ENCODE measurements around the gene PRKAA1. TPM values are rescaled to one million over a fixed set of nuclear protein-coding genes. Genes with fewer than 3 reads are reported as not detected.
A peak's percentile ranks its signal among the peaks of the same experiment; 100 is the strongest.
"Not testable (repeated sequence)": the region's sequence is repeated elsewhere in the genome, so short reads cannot be mapped to it uniquely, and the experiment has no call there.

PRKAA1 gene
- polyA plus RNA-seq, 1 of the 3 experiments (the other 2 are of a cell fraction), result 23.2 TPM

DNA sequence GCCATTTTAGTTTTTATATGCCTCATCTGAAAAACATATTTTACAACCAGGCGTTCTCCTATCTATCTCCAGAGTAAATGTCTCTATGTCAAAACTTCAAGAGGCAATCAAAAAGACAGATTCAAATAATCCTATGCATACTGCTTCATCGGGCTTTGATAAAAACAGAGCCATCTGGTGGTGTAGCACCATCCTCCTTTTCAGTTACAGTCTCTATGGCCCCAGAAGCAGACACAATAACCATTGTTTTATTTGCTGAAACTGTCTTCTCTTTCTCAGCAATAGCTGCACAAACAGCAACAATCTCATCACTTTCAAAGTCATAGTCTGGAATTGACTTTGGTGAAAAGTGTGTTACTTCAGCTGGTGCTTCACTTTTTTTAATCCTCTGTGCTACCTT lies 82.2 kb downstream of the PRKAA1 start:
- H3K9me2 ChIP-seq, result no peaks in the 10 kb centered on the region
- ChIA-PET CTCF (interaction anchor here (1.3 to 2.1 kb wide), 2 partner anchors 11 to 19 kb away, joined by 3 to 7 read pairs; no protein-coding TSS in a partner anchor), POLR2A (no interaction called here)
- TF ChIP-seq, protein P1, sequence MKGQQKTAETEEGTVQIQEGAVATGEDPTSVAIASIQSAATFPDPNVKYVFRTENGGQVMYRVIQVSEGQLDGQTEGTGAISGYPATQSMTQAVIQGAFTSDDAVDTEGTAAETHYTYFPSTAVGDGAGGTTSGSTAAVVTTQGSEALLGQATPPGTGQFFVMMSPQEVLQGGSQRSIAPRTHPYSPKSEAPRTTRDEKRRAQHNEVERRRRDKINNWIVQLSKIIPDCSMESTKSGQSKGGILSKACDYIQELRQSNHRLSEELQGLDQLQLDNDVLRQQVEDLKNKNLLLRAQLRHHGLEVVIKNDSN (IDR thresholded peaks at IDR 0.05; ENCODE audit: borderline replicate concordance, low read depth), result no peak
- TF ChIP-seq, protein P2, sequence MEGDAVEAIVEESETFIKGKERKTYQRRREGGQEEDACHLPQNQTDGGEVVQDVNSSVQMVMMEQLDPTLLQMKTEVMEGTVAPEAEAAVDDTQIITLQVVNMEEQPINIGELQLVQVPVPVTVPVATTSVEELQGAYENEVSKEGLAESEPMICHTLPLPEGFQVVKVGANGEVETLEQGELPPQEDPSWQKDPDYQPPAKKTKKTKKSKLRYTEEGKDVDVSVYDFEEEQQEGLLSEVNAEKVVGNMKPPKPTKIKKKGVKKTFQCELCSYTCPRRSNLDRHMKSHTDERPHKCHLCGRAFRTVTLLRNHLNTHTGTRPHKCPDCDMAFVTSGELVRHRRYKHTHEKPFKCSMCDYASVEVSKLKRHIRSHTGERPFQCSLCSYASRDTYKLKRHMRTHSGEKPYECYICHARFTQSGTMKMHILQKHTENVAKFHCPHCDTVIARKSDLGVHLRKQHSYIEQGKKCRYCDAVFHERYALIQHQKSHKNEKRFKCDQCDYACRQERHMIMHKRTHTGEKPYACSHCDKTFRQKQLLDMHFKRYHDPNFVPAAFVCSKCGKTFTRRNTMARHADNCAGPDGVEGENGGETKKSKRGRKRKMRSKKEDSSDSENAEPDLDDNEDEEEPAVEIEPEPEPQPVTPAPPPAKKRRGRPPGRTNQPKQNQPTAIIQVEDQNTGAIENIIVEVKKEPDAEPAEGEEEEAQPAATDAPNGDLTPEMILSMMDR (IDR thresholded peaks at IDR 0.05), result peak; percentile 28; the same call in 1 of the 2 replicates
- H3K36me3 ChIP-seq (replicated peaks in 1 of 2; ENCODE audit: control insufficient read depth in 1 of 2, insufficient read depth in 2 of 2, low read length in 1 of 2), result peaks cover 9 to 25% of the 10 kb centered on the region in 2 experiments
- H3K27ac ChIP-seq (ENCODE audit: low read depth in 2 of 2, low read length in 1 of 2), result no peak overlapping the region
- H3K4me1 ChIP-seq (ENCODE audit: control insufficient read depth in 1 of 2, insufficient read depth in 2 of 2, low read depth in 1 of 2, low read length in 1 of 2), result no peaks in the 10 kb centered on the region
- no peak overlapping the region for H3K4me2 ChIP-seq
- H3K27me3 ChIP-seq (ENCODE audit: insufficient read depth), result no peaks in the 10 kb centered on the region
- no peaks in the 10 kb centered on the region for H4K20me1 ChIP-seq (ENCODE audit: insufficient read depth)
- H3K4me3 ChIP-seq (ENCODE audit: low read depth in 2 of 2, low read length in 1 of 2), result no peak overlapping the region
- H3K9me3 ChIP-seq, result no peaks in the 10 kb centered on the region
- no peaks in the 10 kb centered on the region for H3K79me2 ChIP-seq (ENCODE audit: insufficient read depth)
- no peak overlapping the region for H3K9ac ChIP-seq
- H2AFZ ChIP-seq (ENCODE audit: low read depth), result no peak overlapping the region
- 41% methylated on average over 2 of the region's 2 CpGs for WGBS (ENCODE audit: low lambda C conversion rate)
- DNase-seq, result no peak
- H3F3A ChIP-seq (replicated peaks; ENCODE audit: insufficient read depth), result peaks cover 9% of the 10 kb centered on the region

DNA sequence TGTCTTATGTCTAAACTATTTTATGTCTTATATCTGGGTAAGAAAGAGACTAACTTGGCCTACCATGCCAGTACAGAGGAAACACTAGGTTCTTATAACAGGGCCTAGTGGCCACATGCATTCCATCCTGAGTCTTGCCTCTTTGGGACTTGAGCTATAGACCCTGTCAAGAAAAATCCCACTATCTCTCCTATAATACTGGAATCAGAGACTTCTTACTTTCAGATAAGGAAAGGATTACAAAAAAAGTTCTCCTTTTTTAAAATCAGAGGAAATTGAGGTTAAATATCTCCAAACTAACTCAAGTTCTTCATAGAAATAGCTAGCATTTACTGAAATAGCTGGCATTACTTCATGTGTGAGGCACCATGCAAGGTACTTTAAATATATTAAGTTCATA lies 84.2 kb downstream of the PRKAA1 start:
- Histone ChIP-seq H3K4me2 (no peak overlapping the region), H3K4me1 (ENCODE audit: control insufficient read depth in 1 of 2, insufficient read depth in 2 of 2, low read depth in 1 of 2, low read length in 1 of 2) (no peaks in the 10 kb centered on the region), H3K9me2 (no peaks in the 10 kb centered on the region), H3K4me3 (ENCODE audit: low read depth in 2 of 2, low read length in 1 of 2) (no peak overlapping the region), H3K79me2 (ENCODE audit: insufficient read depth) (no peaks in the 10 kb centered on the region), H3F3A (replicated peaks; ENCODE audit: insufficient read depth) (peaks cover 5% of the 10 kb centered on the region), H3K27ac (ENCODE audit: low read depth in 2 of 2, low read length in 1 of 2) (no peak overlapping the region), H3K36me3 (replicated peaks in 1 of 2; ENCODE audit: control insufficient read depth in 1 of 2, insufficient read depth in 2 of 2, low read length in 1 of 2) (peaks cover 4 to 20% of the 10 kb centered on the region in 2 experiments), H3K9me3 (no peaks in the 10 kb centered on the region), H4K20me1 (ENCODE audit: insufficient read depth) (no peaks in the 10 kb centered on the region), H2AFZ (ENCODE audit: low read depth) (no peak overlapping the region), H3K9ac (no peak overlapping the region), H3K27me3 (ENCODE audit: insufficient read depth) (no peaks in the 10 kb centered on the region)
- no peak for DNase-seq
- POLR2A ChIA-PET, result no interaction called here
- CTCF ChIA-PET, result interaction anchor here (1.3 to 2.2 kb wide), 2 partner anchors 25 to 42 kb away, joined by 4 to 6 read pairs; partner anchors contain the start of gene TTC33
- TF ChIP-seq FOXJ3 (CRISPR knock-in tag; IDR thresholded peaks at IDR 0.05), result no peak
- no peak for TF ChIP-seq POLR2AphosphoS5 (IDR thresholded peaks at IDR 0.05; ENCODE audit: low read depth, low read length)
- no peak for TF ChIP-seq JUND (IDR thresholded peaks at IDR 0.05)
- TF ChIP-seq, protein P3, sequence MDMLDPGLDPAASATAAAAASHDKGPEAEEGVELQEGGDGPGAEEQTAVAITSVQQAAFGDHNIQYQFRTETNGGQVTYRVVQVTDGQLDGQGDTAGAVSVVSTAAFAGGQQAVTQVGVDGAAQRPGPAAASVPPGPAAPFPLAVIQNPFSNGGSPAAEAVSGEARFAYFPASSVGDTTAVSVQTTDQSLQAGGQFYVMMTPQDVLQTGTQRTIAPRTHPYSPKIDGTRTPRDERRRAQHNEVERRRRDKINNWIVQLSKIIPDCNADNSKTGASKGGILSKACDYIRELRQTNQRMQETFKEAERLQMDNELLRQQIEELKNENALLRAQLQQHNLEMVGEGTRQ (IDR thresholded peaks at IDR 0.05; ENCODE audit: borderline replicate concordance, low read depth, low read length), result no peak
- TF ChIP-seq GATA2 (CRISPR knock-in tag; IDR thresholded peaks at IDR 0.05), result no peak
- TF ChIP-seq ELF1 (IDR thresholded peaks at IDR 0.05), result no peak
- TF ChIP-seq, protein P4, sequence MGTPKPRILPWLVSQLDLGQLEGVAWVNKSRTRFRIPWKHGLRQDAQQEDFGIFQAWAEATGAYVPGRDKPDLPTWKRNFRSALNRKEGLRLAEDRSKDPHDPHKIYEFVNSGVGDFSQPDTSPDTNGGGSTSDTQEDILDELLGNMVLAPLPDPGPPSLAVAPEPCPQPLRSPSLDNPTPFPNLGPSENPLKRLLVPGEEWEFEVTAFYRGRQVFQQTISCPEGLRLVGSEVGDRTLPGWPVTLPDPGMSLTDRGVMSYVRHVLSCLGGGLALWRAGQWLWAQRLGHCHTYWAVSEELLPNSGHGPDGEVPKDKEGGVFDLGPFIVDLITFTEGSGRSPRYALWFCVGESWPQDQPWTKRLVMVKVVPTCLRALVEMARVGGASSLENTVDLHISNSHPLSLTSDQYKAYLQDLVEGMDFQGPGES (IDR thresholded peaks at IDR 0.05; ENCODE audit: low read depth, low read length), result no peak
- no peak for TF ChIP-seq FOXM1 (IDR thresholded peaks at IDR 0.05; ENCODE audit: low read depth)
- TF ChIP-seq MXI1 (IDR thresholded peaks at IDR 0.05; ENCODE audit: low read depth, low read length), result no peak
- no peak for TF ChIP-seq SMC3 (IDR thresholded peaks at IDR 0.05; ENCODE audit: low read depth, low read length)
- TF ChIP-seq, protein P1 (IDR thresholded peaks at IDR 0.05; ENCODE audit: borderline replicate concordance, low read depth), result no peak
- no peak for TF ChIP-seq GABPA (IDR thresholded peaks at IDR 0.05; ENCODE audit: low read depth)

DNA sequence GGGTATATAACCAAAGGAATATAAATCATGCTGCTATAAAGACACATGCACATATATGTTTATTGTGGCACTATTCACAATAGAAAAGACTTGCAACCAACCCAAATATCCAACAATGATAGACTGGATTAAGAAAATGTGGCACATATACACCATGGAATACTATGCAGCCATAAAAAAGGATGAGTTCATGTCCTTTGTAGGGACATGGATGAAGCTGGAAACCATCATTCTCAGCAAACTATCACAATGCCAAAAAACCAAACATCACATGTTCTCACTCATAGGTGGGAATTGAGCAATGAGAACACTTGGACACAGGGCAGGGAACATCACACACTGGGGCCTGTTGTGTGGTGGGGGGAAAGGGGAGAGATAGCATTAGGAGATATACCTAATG lies 87.6 kb downstream of the PRKAA1 start:
- H3K9me2 ChIP-seq; H3K9me3 ChIP-seq; H3K27ac ChIP-seq (ENCODE audit: low read depth in 2 of 2, low read length in 1 of 2); H3K4me2 ChIP-seq; POLR2A ChIA-PET; H3K4me1 ChIP-seq (ENCODE audit: control insufficient read depth in 1 of 2, insufficient read depth in 2 of 2, low read depth in 1 of 2, low read length in 1 of 2); DNase-seq; H2AFZ ChIP-seq (ENCODE audit: low read depth); H4K20me1 ChIP-seq (ENCODE audit: insufficient read depth); H3K9ac ChIP-seq; H3K27me3 ChIP-seq (ENCODE audit: insufficient read depth); CTCF ChIA-PET; H3K36me3 ChIP-seq (replicated peaks in 1 of 2; ENCODE audit: control insufficient read depth in 1 of 2, insufficient read depth in 2 of 2, low read length in 1 of 2); H3F3A ChIP-seq (replicated peaks; ENCODE audit: insufficient read depth); H3K79me2 ChIP-seq (ENCODE audit: insufficient read depth); H3K4me3 ChIP-seq (ENCODE audit: low read depth in 2 of 2, low read length in 1 of 2): not testable (repeated sequence)
